Gastrocnemius medialis (tissue), 4 donors: ENCODE data around the gene EPHA8. TPM values are rescaled to one million over a fixed set of nuclear protein-coding genes. Genes with fewer than 3 reads are reported as not detected.

Experiments
- ATAC-seq, 2 donors: fragments of 150-250 bp; one replicate each; pipeline ENCODE4 v1.9.1; 2016
- DNase-seq, 2 donors: peaks; one replicate each; pipeline ENCODE4 v3.0.0-alpha.2; 2019
- H3K27ac ChIP-seq, 4 donors: fragments of 200-600 bp; sonication (generic); 1 replicate in 1 of 4; 2 replicates in 3 of 4; pipeline ENCODE4 v1.5.1; 2016 to 2018; ENCODE audit warnings: mild to moderate bottlenecking in 2 of 4, moderate library complexity in 1 of 4
- H3K27me3 ChIP-seq, 3 donors: fragments of 200-600 bp; sonication (generic) in 2 of 3; 1 replicate in 1 of 3; 2 replicates in 2 of 3; pipeline versions ENCODE4 v1.5.1 to v1.6.0; 2016 to 2019; ENCODE audit warnings: mild to moderate bottlenecking in 1 of 3, moderate library complexity in 1 of 3
- H3K36me3 ChIP-seq, 2 donors: fragments of 200-600 bp; sonication (generic) in 1 of 2; one replicate each; pipeline ENCODE4 v1.5.1; 2017 to 2018
- H3K4me1 ChIP-seq, 2 donors: fragments of 200-600 bp; sonication (generic) in 1 of 2; one replicate each; pipeline ENCODE4 v1.5.1; 2016 to 2017; ENCODE audit warnings: mild to moderate bottlenecking in 2 of 2
- H3K4me3 ChIP-seq, 4 donors: fragments of 200-600 bp; sonication (generic) in 3 of 4; 1 replicate in 1 of 4; 2 replicates in 3 of 4; pipeline ENCODE4 v1.5.1; 2016 to 2019; ENCODE audit warnings: mild to moderate bottlenecking in 2 of 4
- H3K9me3 ChIP-seq, 3 donors: fragments of 200-600 bp; sonication (generic) in 2 of 3; 1 replicate in 1 of 3; 2 replicates in 2 of 3; pipeline ENCODE4 v1.5.1; 2016 to 2019
- CTCF ChIP-seq, 5 experiments: fragments of 450-650 bp in 3 of 5; fragments of 200-600 bp in 2 of 5; sonication (generic) in 2 of 5; IDR thresholded peaks in 4 of 5; conservative IDR thresholded peaks in 1 of 5; 1 replicate in 4 of 5; 2 replicates in 1 of 5; pipeline ENCODE4 v1.5.1; 2016 to 2019; ENCODE audit warnings: antibody characterized with exemption in 5 of 5, mild to moderate bottlenecking in 3 of 5, moderate library complexity in 3 of 5
- POLR2A ChIP-seq, 2 donors: fragments of 450-650 bp; IDR thresholded peaks; one replicate each; pipeline ENCODE4 v1.6.1; 2017; ENCODE audit warnings: antibody characterized with exemption in 2 of 2, mild to moderate bottlenecking in 2 of 2, moderate library complexity in 2 of 2
- in situ Hi-C, 4 donors: fragments of 200-750 bp; cut with MboI; loops; one replicate each; pipeline versions ENCODE4 v1.15.0 to v1.8.0; 2017; ENCODE audit warnings: low sequenced_read_pairs in 4 of 4
- intact Hi-C: fragments of 100-400 bp; cut with DNase I; formaldehyde crosslinking; loops from one replicate; pipeline ENCODE4 v1.15.1; 2023; ENCODE audit warnings: low total_unique reads
- total RNA-seq, 4 donors: library from RNA; depleted of rRNA; stranded (reverse); fragments of >200 nt; gene quantifications; one replicate each; pipeline versions ENCODE4 v1.1.0 to v1.2.3, GENCODE V29; 2016

EPHA8 gene
- total RNA-seq, 4 donors from 2014 or later = not detected

- intact Hi-C loops = no loop called here
- ATAC-seq (no peak), DNase-seq (no peak)
- no peaks in the 10 kb centered on the region for H3K9me3 ChIP-seq
- in situ Hi-C loops = no loop called here
- H3K4me3 ChIP-seq = no peak overlapping the region
- TF ChIP-seq POLR2A (IDR thresholded peaks at IDR 0.05) (no peak), CTCF (IDR thresholded peaks at IDR 0.05 in 4 of 5, conservative IDR thresholded peaks at IDR 0.05 in 1 of 5) (no peak)
- H3K4me1 ChIP-seq = no peaks in the 10 kb centered on the region
- peaks cover 6 to 25% (median 22%) of the 10 kb centered on the region in 3 donors for H3K27me3 ChIP-seq
- H3K36me3 ChIP-seq = no peaks in the 10 kb centered on the region
- H3K27ac ChIP-seq = no peak overlapping the region
Measured at GRCh38 chr1:22547818-22548462, 15.3 kb upstream of the EPHA8 start.

- Histone ChIP-seq H3K36me3 (no peaks in the 10 kb centered on the region), H3K9me3 (no peaks in the 10 kb centered on the region), H3K4me1 (no peaks in the 10 kb centered on the region), H3K4me3 (no peak overlapping the region), H3K27ac (no peak overlapping the region), H3K27me3 (peaks cover 19 to 34% (median 29%) of the 10 kb centered on the region in 3 donors)
- in situ Hi-C loops = no loop called here
- ATAC-seq (no peak), DNase-seq (no peak)
- intact Hi-C loops = no loop called here
- TF ChIP-seq POLR2A (IDR thresholded peaks at IDR 0.05) = no peak
- TF ChIP-seq CTCF (IDR thresholded peaks at IDR 0.05 in 4 of 5, conservative IDR thresholded peaks at IDR 0.05 in 1 of 5) = no peak
Measured at GRCh38 chr1:22550021-22550420, 13.3 kb upstream of the EPHA8 start.

GRCh38 chr1:22551591-22551990, 11.7 kb upstream of the EPHA8 start:
- in situ Hi-C loops = no loop called here
- Histone ChIP-seq H3K27me3 (peaks cover 28 to 44% (median 44%) of the 10 kb centered on the region in 3 donors), H3K36me3 (no peaks in the 10 kb centered on the region), H3K27ac (no peak overlapping the region), H3K4me3 (no peak overlapping the region), H3K9me3 (no peaks in the 10 kb centered on the region), H3K4me1 (no peaks in the 10 kb centered on the region)
- intact Hi-C loops = no loop called here
- no peak for TF ChIP-seq CTCF (IDR thresholded peaks at IDR 0.05 in 4 of 5, conservative IDR thresholded peaks at IDR 0.05 in 1 of 5)
- no peak for TF ChIP-seq POLR2A (IDR thresholded peaks at IDR 0.05)
- DNase-seq (no peak), ATAC-seq (no peak)

GRCh38 chr1:22552021-22552420, 11.3 kb upstream of the EPHA8 start:
- ATAC-seq (no peak), DNase-seq (no peak)
- in situ Hi-C loops (no loop called here), intact Hi-C loops (no loop called here)
- Histone ChIP-seq H3K27me3 (peaks cover 33 to 48% (median 44%) of the 10 kb centered on the region in 3 donors), H3K4me1 (no peaks in the 10 kb centered on the region), H3K4me3 (no peak overlapping the region), H3K36me3 (no peaks in the 10 kb centered on the region), H3K27ac (no peak overlapping the region), H3K9me3 (no peaks in the 10 kb centered on the region)
- TF ChIP-seq CTCF (IDR thresholded peaks at IDR 0.05 in 4 of 5, conservative IDR thresholded peaks at IDR 0.05 in 1 of 5) = no peak
- TF ChIP-seq POLR2A (IDR thresholded peaks at IDR 0.05) = no peak
